ENCODE results near the gene RRAS2.
A peak's percentile ranks its signal among the peaks of the same experiment; 100 is the strongest.

The RRAS2 gene

DNA sequence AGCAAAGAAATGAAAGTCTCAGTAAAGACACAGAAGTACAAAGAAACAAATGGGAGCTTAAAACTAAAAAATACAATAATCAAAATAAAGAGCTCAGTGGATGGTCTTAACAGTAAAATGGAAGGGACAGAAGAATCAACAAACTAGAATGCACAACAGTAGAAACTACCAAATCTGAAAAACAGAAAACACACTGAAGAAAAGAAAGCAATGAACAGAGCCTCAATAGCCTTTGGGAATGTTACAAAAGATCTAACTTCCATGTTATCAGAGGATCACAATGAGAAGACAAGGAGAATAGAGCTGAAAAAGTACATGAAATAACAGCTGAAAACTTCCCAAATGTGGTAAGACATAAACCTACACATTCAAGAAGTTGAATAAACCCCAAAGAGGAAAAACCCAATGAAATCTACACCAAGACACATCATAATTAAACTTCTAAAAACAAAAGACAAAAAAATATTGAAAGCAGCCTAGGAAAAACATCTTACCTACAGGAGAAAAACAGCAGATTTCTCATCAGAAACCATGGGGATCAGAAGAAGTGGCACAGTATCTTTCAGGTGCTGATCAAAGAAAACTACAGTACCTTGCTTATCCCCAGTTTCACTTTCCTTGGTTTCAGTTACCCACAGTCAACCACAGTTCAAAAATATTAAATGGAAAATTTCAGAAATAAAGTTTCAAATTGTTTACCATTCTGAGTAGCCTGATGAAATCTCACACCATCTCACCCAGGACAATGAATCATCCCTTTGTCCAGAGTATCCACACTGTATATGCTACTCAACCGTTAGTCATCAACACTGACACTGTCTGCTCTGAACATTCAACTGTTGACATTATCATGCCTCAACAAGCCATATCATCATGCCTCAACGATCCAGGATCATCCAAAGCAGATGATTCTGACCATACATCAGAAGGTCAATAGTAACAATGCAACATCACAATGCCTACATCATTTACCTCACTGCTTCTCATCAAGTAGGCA lies 22.2 kb downstream of the RRAS2 start:
- peak; percentile 93 for DNase-seq (ENCODE audit: low spot score)

DNA sequence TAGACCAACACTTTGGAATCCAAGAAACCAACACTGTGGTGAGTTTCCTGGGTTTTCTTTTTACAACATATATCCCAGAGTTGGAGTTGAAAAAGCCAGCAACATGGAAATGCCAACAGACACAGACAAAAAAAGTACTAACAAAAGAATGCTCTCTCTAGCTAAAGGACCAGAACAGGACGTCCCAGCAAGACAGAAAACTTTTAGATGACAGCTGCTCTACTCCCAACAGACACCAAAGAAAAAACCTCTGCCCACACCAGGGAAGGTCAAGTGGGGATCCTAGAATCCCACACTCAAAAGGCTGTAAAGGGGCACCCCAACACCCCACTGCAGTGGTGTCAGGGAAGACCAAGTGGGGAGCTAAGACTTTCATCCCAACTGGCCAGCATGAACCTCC lies 23.3 kb downstream of the RRAS2 start:
- DNase-seq (ENCODE audit: low spot score) = no peak

DNA sequence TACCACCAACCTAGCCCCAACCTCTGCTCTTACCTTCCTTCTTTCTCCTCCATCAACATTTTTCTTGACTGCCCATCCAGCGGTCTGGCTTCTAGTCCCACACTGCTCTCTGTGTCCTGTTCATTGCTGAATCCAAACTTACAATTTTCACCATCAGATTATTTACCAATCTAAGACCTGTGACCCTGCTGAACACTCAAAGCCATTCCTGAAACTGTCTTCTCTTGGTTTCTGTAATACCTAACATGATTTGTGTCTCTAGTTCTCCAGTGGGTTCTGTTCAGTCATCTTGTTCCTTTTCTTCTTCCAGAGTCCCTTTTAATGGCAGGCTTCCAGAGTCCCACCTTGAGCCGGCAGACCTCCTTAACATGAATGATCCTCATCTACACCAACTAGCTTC lies 24.1 kb downstream of the RRAS2 start:
- no peak for DNase-seq (ENCODE audit: low spot score)

DNA sequence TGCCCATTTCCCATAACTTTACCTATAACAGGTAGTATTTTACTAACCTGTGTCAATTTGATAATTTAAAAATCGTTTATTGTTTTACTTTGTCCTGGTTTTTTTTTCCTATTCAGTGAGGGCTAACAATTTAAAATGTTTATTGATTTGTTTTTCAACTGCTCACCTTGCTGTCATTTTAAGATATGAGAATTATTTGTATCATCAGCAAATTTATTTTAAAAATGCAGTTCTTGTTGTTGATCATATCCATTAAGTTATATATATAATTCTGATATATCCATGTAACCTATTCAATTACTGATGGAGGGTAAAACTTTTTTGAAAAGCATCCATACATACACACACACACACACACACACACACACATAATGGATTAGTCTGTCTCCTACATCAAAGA lies 24.8 kb downstream of the RRAS2 start:
- DNase-seq (ENCODE audit: low spot score) = no peak

DNA sequence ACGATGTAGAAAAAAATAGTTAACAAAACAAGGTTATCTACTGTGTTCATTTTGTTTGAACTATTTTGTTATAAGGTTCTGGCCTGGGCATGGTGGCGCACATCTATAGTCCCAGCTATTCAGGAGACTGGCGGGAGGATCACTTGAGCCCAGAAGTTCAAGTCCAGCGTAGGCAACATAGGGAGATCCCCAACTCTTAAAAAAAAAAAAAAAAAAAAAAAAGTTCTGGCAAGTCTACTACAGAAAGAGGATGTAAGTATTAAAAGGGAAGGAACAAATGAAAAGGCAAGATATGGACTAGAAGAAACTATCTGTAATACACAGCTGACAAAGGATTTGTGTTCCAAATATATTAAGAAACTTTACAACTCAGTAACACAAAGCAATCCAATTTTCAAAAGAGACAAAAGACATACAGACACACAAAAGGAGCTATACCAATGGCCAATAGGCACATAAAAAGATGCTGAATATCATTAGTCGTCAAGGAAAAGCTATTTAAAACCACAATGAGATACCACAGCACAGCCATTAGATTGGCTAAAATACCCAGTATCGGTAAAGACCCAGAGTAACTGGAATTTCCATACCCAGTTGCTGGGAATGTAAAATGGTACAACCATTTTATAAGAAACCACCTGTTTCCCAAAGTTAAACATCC lies 27.4 kb downstream of the RRAS2 start:
- no peak for DNase-seq (ENCODE audit: low spot score)

DNA sequence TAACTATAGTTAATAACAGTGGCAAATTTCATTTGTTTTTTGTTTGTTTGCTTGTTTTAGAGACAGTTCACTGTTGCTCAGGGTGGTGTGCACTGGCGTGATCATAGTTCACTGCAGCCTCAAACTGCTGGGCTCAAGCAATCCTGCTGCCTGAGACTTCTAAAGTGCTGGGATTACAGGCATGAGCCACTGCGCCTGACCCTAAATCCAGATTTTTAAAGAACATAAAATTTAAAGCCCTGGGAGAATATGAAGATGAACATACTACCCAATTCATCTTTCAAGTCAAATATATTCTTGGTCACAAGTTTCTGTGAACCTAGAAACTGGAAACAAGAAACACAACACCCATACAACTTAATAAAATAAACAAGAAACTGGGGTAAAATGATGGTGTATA lies 28.1 kb downstream of the RRAS2 start:
- DNase-seq (ENCODE audit: low spot score) = no peak

DNA sequence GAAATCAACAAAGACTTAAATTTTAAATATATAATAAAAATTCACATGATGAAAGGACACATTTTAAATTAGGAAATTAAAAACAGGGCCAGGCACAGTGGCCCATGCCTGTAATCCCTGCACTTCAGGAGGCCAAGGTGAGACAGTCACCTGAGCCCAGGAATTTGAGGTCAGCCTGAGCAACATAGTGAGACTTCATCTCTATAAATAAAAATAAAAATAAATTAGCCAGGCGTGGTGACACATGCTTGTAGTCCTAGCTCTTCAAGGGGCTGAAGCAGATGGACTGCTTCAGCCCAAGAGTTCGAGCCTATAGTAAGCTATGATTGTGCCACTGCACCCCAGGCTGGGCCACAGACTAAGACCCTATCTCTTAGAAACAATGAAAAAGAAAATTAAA lies 29.3 kb downstream of the RRAS2 start:
- peak; percentile 36 for DNase-seq (ENCODE audit: low spot score)

DNA sequence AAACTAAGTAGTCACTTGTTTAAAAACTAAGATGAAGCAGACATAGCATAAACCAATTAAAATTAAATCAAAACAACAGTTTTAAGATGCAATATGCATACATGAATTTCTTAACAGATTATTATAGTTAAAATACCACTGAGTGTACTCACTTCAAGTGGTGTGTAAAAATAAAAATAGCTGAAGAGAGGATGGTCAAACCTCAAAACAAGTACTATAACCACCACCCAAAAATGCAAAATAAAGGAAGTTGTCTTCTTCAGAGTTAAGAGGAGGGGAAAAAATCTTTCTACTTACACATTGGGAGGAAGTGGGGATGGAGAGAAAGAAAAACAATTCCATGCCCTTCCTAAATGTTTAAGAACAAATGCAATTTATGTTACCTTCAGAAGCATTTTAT lies 31.9 kb downstream of the RRAS2 start:
- DNase-seq (ENCODE audit: low spot score) = no peak

DNA sequence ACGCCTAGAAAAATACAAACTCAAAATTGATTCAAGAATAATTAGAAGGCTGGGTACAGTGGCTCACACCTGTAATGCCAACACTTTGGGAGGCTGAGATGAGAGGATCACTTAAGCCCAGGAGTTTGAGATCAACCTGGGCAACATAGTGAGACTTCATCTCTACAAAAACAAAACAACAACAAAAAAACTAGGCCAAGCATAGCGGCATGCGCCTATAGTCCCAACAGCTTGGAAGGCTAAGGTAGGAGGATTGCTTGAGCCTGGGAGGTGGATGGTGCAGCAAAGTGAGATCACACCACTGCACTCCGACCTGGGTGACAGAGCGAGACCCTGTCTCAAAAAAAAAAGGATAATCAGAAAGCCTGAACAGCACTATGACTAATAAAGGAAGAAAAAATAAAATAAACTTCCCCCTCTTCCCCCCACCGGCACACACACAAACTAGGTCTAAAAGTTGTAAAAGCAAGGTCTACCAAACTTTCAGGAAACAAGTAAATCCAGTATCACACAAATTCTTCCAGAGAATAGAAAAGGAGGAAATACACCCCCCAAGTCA lies 35.8 kb downstream of the RRAS2 start:
- peak; percentile 15 for DNase-seq (ENCODE audit: low spot score)

DNA sequence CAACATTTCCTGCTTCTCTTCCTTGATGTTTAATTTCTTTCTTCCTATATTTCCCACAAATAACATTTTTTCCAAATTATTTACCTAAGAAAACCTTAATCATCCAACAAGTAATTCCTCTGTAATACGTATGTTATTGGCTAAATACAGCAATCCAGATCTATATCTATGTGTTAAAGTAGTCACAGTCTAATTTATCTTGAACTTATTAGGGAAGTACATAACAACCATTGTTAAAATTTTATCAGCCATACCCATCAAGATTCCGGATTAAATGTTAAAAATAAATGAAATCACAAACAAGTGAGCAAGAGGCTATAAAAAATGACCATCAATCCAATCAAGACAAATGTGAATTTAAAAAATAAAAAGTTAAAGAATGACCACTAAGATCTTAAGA lies 36.5 kb downstream of the RRAS2 start:
- DNase-seq (ENCODE audit: low spot score) = no peak

DNA sequence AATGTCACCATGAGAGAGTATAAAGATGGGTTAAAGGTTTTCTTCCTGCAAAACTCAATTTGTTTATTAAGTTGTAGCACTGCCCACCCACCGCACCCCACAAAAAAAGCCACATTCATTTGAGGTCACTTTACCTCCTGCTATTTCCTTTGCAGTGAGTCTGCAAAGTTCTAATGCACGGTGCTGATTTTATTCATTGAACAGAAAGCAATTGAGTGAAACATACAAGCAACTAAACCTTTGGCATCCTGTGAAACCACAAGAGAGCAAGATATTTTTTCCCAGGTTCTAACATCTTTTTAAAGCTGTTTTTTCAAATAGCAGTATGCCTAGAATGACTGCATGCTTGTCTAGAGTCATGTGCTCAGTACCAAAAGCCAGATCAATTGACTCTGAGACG lies 39.0 kb downstream of the RRAS2 start:
- no peak for DNase-seq (ENCODE audit: low spot score)

DNA sequence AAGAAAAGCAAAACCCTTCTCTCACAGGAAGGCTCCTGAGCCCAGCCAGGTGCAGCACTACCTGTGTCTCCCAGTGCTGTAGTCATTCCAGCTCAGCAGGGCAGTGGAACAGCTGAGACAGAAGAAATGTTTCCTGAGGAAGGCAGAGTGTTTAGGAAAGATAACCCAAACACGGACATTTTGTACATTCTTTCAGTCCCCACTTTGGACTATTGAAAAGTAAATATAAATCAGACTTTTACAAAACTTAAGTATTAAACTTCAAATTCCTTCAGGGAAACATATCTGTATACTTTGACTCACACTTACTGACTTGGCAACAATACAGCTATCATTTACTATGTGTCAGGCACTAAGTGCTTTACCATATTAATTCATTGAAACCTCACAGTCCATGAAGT lies 40.4 kb downstream of the RRAS2 start:
- peak; percentile 20 for DNase-seq (ENCODE audit: low spot score)

DNA sequence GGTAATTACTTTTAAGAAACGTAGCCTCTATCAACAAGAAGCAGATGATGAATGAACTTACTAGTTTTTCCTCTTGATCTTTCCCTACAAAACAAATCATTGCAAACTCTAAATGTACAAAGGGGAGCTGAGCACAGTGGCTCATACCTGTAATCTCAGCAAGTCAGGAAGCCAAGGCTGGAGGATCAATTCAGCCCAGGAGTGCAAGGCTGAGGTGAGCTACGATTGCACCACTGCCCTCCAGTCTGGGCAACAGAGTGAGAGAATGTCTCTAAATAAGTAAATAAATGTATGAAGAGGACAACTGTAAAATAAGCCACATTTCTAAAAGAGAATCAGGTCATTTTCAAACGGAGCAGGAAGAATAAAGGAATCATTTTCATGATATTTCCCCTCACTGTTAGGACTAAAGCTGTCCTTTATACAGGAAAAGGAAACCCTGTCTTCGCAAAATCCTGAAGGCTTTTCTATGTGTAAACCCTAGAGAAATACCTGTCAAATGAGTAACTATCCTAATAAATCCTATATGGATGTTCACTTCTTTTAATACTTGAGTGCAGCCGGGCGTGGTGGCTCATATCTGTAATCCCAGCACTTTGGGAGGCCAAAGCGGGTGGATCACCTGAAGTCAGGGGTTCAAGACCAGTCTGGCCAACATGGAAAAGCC lies 41.2 kb downstream of the RRAS2 start:
- no peak for DNase-seq (ENCODE audit: low spot score)

DNA sequence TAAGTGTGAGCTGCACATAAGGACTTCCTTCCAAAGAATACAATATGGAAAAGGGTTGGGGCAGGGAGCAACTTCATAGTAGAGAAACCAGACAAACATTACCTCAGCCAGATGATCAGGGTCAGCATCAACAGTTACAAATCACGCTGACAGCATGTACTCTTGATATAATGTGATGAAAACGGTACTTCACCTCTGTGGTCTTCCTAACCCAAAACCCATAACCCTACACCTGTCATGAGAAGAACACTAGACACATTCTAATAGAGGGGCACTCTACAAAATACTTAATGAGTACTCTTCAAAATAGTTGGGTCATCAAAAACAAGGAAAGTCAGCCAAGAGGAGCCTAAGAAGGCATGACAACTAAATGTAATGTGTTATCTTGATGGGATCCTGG lies 43.9 kb downstream of the RRAS2 start:
- DNase-seq (ENCODE audit: low spot score) = no peak

DNA sequence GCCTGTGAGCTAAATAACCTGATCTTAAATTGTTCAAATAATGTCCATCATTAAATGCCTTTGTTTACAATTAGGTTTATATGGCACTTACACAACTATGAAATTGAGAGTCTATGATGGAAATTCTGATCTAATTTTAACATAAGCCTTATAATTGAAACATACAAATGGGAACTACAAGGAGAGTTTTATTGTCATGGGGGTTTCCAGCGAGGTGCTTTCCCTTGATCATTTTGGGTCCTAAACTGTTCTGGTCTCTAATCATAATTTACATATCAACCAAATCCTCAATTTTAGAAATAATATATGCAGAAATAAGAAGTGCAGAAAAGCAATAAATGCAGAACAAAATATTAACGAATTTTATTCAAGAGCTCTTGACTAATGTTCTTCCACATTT lies 44.9 kb downstream of the RRAS2 start:
- no peak for DNase-seq (ENCODE audit: low spot score)

DNA sequence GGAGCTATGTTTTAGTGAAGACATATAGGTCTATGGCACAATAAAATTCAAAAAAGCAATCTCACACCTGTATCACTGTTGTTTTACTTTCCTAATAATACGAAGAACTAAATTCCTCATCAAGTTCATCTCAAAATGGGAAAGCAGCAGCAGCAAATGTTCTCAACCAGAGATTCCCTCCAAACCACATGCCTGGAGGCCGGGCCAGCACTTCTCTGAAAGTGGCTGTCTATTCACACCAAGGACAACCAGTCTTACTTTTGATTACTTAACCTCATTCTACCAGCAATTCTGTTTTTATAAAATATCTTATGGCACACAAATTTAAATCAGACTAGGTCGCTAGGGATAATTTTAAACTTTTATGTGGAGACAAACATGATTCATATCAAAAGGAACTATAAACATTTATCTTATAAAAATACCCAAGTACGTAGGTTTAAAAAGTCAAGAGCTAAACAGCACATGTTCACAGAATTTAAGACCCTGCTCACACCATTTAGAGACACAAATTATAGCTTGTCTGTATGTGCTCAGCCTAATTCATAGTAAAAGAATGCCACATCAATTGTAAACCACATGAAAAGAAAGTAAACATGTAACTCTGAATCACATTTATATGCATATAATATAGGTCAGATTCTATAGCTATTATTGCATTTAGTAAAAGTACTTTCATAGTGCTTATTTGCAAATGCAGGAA lies 46.1 kb downstream of the RRAS2 start:
- DNase-seq (ENCODE audit: low spot score) = no peak

DNA sequence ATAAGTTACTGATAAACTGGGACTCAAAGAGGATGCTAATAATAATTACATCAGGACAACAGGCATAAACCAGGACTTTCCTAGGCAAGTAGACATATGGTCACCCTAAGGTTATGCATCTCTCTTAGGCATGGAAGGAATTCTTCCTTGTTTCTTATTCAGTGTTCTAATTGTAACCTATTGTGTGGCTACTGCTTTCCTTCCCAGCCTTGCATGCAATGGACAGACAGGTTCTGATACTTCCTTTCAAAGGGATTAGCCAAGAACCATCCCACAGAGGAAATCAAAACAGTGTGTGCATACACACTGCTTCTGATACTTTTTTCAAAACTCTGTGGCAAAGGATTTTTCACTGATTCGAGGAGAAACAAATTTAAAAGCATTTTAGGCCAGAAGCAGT lies 48.3 kb downstream of the RRAS2 start:
- DNase-seq (ENCODE audit: low spot score) = peak; percentile 17

DNA sequence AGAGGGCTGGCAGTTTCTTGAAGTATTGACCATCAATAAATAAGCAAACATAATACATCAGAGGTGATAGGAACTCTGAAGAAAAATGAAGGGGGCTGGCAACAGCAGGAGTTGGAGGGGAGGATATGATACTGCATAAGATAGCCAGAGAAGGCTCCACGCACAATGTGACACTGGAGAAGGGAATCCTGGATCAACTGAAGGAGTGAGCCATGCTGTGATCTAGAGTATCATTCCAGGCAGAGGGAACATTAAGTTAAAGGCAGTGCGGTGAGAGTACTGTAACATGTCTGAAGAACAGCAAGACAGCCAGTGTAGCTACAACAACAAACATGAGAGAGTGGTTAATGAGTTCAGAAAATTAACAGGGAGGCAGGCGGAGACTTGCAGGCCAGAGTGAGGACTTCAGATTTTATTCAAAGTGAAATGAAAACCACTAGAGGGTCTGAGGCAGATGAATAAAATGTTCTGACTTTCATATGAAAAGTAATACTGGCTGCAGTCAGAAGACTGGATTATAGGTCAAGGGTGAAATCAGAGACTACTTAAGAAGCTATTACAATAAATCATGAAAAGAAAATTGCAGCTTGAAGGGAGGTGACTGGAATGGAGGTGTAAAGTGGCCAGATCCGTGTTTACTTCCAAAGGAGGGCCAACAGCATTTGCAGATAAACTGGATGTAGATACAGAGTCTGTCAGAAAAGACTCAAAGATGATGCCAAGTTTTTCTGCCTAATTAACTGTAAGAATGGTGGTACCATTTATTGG lies 49.4 kb downstream of the RRAS2 start:
- no peak for DNase-seq (ENCODE audit: low spot score)

DNA sequence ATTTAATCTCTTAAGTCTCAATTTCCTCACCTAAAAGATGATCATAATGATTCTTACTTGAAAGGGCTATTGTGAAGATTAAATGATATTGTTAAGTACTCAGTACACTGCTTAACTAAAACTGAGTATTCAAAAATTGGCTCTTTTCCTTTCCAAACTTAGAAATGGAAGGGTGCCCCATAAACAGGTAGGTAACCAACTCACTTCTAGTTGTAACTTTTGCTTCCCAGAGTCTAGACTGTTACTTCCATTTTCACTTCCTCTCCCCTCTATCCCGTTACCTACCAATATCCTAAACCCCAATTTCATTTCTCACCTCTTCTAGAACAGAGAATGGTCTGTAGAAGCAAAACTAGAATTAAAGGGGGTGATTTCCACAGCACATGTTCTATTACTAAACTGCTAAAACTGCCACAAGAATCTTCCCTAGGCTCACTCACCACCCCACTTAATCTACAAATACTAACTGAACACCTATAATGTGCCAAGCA lies 50.0 kb downstream of the RRAS2 start:
- no peak for DNase-seq (ENCODE audit: low spot score)

DNA sequence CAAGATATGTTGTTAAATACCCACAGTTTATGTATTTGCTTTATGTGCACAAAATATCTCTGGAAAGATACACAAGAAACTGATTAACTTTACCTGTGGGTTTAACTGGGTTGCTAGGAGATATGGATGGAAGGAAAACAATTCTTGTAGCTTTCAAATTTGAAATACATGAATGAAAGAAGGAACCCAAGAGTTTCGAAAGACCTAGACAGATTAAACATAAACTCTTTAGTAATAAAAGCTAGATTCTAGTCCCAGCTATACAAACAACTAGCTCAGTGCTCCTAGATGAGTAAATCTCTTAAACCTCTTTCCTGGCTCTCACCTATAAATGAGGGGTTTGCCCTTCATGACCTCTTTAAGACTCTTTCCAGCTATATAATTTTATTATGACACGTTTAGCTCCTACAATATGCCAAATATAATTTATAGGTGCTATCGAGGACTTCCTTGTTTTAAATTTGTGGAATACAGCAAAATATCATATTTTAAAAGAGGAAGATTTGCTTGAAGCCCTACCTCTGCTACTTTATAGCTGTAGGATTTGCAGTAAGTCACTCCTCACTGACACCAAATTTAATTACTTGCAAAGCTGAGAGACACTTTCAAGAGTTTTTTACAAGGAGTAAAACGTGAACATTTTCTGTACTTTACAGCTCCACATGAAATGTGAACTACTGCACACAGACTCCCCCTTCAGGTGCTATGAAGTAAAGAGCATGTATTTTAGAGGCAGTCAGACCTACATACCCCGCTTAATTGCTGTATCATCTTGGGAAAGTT lies 50.7 kb downstream of the RRAS2 start:
- DNase-seq (ENCODE audit: low spot score) = peak; percentile 56

Measured in kidney tubule cell (primary cell).